GM18517 (cell line): ENCODE results near the gene TSC2.
"Not testable (repeated sequence)": the region's sequence is repeated elsewhere in the genome, so short reads cannot be mapped to it uniquely, and the experiment has no call there.

ENCODE experiments used
- ATAC-seq: cut with Tn5 transposase; IDR thresholded peaks from one replicate; pipeline ENCODE4 v1.9.1; 2021; ENCODE audit warnings: mild to moderate bottlenecking, moderate library complexity; ENCODE audit not compliant: unreplicated experiment

Gene TSC2

GRCh38 chr16:2084895-2085625 lies 37.3 kb downstream of the TSC2 start:
- ATAC-seq, result no peak

- no peak for ATAC-seq
Observed at GRCh38 chr16:2085669-2086068, 37.9 kb downstream of the TSC2 start.

- no peak for ATAC-seq
Observed at GRCh38 chr16:2086106-2086742, 38.4 kb downstream of the TSC2 start.

- ATAC-seq, result no peak
Observed at GRCh38 chr16:2086812-2087747, 39.3 kb downstream of the TSC2 start.

GRCh38 chr16:2087748-2088631 lies 40.2 kb downstream of the TSC2 start:
- no peak for ATAC-seq

- ATAC-seq, result no peak
Observed at GRCh38 chr16:2088759-2089358, 41.1 kb downstream of the TSC2 start.

- ATAC-seq, result no peak
Observed at GRCh38 chr16:2089706-2090480, 42.1 kb downstream of the TSC2 start.

GRCh38 chr16:2090481-2090776 lies 42.6 kb downstream of the TSC2 start:
- ATAC-seq, result no peak

- ATAC-seq, result no peak
Observed at GRCh38 chr16:2090777-2091546, 43.2 kb downstream of the TSC2 start.

- ATAC-seq, result no peak
Observed at GRCh38 chr16:2091547-2092255, 43.9 kb downstream of the TSC2 start.

GRCh38 chr16:2092256-2092620 lies 44.5 kb downstream of the TSC2 start:
- ATAC-seq, result no peak

- no peak for ATAC-seq
Observed at GRCh38 chr16:2092866-2093265, 45.1 kb downstream of the TSC2 start.

- no peak for ATAC-seq
Observed at GRCh38 chr16:2093793-2094192, 46.0 kb downstream of the TSC2 start.

GRCh38 chr16:2095315-2095853 lies 47.6 kb downstream of the TSC2 start:
- ATAC-seq, result no peak

GRCh38 chr16:2095918-2096582 lies 48.3 kb downstream of the TSC2 start:
- no peak for ATAC-seq

GRCh38 chr16:2096853-2097595 lies 49.2 kb downstream of the TSC2 start:
- no peak for ATAC-seq

- ATAC-seq, result not testable (repeated sequence)
Observed at GRCh38 chr16:2097689-2098088, 49.9 kb downstream of the TSC2 start.
